Neural progenitor cell (in vitro differentiated cells): ENCODE results near the gene DDX31.

Source experiments
- CTCF ChIP-seq: fragments of 200-600 bp; sonication (generic); IDR thresholded peaks from 2 replicates; pipeline ENCODE4 v1.5.1; 2017; ENCODE audit warnings: antibody characterized with exemption, mild to moderate bottlenecking
- EZH2 ChIP-seq: fragments of 200-600 bp; sonication (generic); IDR thresholded peaks from 2 replicates; pipeline ENCODE4 v1.6.1; 2017; ENCODE audit warnings: antibody characterized with exemption, mild to moderate bottlenecking, moderate library complexity

DNA sequence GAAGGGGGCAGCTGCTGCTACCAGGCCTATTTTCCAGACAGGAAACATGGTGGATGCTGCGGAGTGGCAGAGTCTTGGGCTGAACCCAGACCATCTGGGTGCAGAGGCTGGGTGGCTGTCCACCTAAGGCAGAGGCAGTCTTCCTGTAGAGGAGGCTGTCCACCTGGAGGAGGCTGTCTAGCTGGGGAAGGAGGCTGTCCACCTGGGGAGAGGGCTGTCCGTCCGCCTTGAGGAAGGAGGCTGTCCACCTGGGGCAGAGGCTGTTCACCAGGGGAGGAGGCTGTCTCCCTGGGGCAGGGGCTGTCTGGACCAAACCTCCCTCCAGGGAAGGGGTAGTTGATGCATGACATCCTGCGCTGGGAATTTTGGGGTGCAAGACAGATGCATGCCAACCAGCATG lies 126.5 kb downstream of the DDX31 start:
- TF ChIP-seq CTCF: no peak
- TF ChIP-seq EZH2: no peak
